Activated T-helper 1 cell treated with anti-CD3 and anti-CD28 coated beads, Interleukin-12 subunit alpha, Interleukin-12 subunit beta, Interleukin-2, Interleukin-4 antibody, amounts not matched to agents 30 ng/mL and 10 ng/mL and 1 ng/mL, durations not matched to agents 14 hours and 24 hours and 36 hours (primary cell): ENCODE measurements around the gene ZNF710. TPM values are rescaled to one million over a fixed set of nuclear protein-coding genes. Genes with fewer than 3 reads are reported as not detected.
A peak's percentile ranks its signal among the peaks of the same experiment; 100 is the strongest.
"Not testable (repeated sequence)": the region's sequence is repeated elsewhere in the genome, so short reads cannot be mapped to it uniquely, and the experiment has no call there.

Source experiments
- DNase-seq: peaks from one replicate; pipeline ENCODE4 v3.0.0; 2021; ENCODE audit warnings: low spot score
- H3K27ac Mint-ChIP-seq: one replicate; pipeline ENCODE4 v1.8.0; 2021; ENCODE audit warnings: mild to moderate bottlenecking, mixed read lengths
- H3K27me3 Mint-ChIP-seq: one replicate; pipeline ENCODE4 v1.8.0; 2022; ENCODE audit warnings: mild to moderate bottlenecking, moderate library complexity, mixed read lengths; ENCODE audit not compliant: insufficient read depth
- H3K36me3 Mint-ChIP-seq: one replicate; pipeline ENCODE4 v1.8.0; 2021; ENCODE audit warnings: low read depth, mixed read lengths
- H3K4me1 Mint-ChIP-seq: one replicate; pipeline ENCODE4 v1.8.0; 2021; ENCODE audit warnings: low read depth, mixed read lengths
- H3K4me3 Mint-ChIP-seq: one replicate; pipeline ENCODE4 v1.8.0; 2021; ENCODE audit warnings: mild to moderate bottlenecking, moderate library complexity, mixed read lengths
- H3K9me3 Mint-ChIP-seq: one replicate; pipeline ENCODE4 v1.8.0; 2021; ENCODE audit warnings: mixed read lengths
- intact Hi-C: fragments of 100-400 bp; cut with micrococcal nuclease; formaldehyde crosslinking; loops from one replicate; pipeline ENCODE4 v1.15.1; 2024
- total RNA-seq: library from RNA; stranded (reverse); gene quantifications from 2 replicates; pipeline ENCODE4 v1.2.3, GENCODE V29; 2022

The ZNF710 gene
- total RNA-seq, 1 donor from 2014 or later, result 23.1 TPM

GRCh38 chr15:89977836-89978235 is 23.3 kb upstream of the ZNF710 start:
- DNase-seq, H3K4me1 Mint-ChIP-seq, H3K9me3 Mint-ChIP-seq, H3K27ac Mint-ChIP-seq, H3K27me3 Mint-ChIP-seq, H3K36me3 Mint-ChIP-seq, intact Hi-C loops, H3K4me3 Mint-ChIP-seq: not testable (repeated sequence)

- no peak overlapping the region for H3K27ac Mint-ChIP-seq
- H3K36me3 Mint-ChIP-seq, result no peaks in the 10 kb centered on the region
- peaks cover 6% of the 10 kb centered on the region for H3K27me3 Mint-ChIP-seq
- DNase-seq, result no peak
- H3K4me3 Mint-ChIP-seq, result no peak overlapping the region
- H3K4me1 Mint-ChIP-seq, result no peaks in the 10 kb centered on the region
- peaks cover under 1% of the 10 kb centered on the region for H3K9me3 Mint-ChIP-seq
- intact Hi-C loops, result no loop called here
Observed at GRCh38 chr15:89978914-89979313, 22.2 kb upstream of the ZNF710 start.

- Mint-ChIP-seq H3K4me3 (no peak overlapping the region), H3K9me3 (peaks cover 8% of the 10 kb centered on the region), H3K27me3 (peaks cover 12% of the 10 kb centered on the region), H3K4me1 (no peaks in the 10 kb centered on the region), H3K27ac (no peak overlapping the region), H3K36me3 (no peaks in the 10 kb centered on the region)
- no peak for DNase-seq
- intact Hi-C loops, result no loop called here
Observed at GRCh38 chr15:89980896-89981295, 20.2 kb upstream of the ZNF710 start.

- DNase-seq, result no peak
- peaks cover 8% of the 10 kb centered on the region for H3K9me3 Mint-ChIP-seq
- no peak overlapping the region for H3K27ac Mint-ChIP-seq
- intact Hi-C loops, result no loop called here
- H3K4me3 Mint-ChIP-seq, result no peak overlapping the region
- H3K36me3 Mint-ChIP-seq, result no peaks in the 10 kb centered on the region
- peaks cover 13% of the 10 kb centered on the region for H3K27me3 Mint-ChIP-seq
- no peaks in the 10 kb centered on the region for H3K4me1 Mint-ChIP-seq
Observed at GRCh38 chr15:89982315-89983055, 18.6 kb upstream of the ZNF710 start.

GRCh38 chr15:89984001-89984400 is 17.1 kb upstream of the ZNF710 start:
- Mint-ChIP-seq H3K4me3 (no peak overlapping the region), H3K36me3 (no peaks in the 10 kb centered on the region), H3K27ac (no peak overlapping the region), H3K9me3 (peaks cover 8% of the 10 kb centered on the region), H3K27me3 (peaks cover 13% of the 10 kb centered on the region), H3K4me1 (no peaks in the 10 kb centered on the region)
- DNase-seq, result no peak
- intact Hi-C loops, result no loop called here

GRCh38 chr15:89984421-89985010 is 16.6 kb upstream of the ZNF710 start:
- intact Hi-C loops, result no loop called here
- Mint-ChIP-seq H3K4me1 (no peaks in the 10 kb centered on the region), H3K27me3 (peaks cover 13% of the 10 kb centered on the region), H3K36me3 (no peaks in the 10 kb centered on the region), H3K27ac (no peak overlapping the region), H3K9me3 (peaks cover 8% of the 10 kb centered on the region), H3K4me3 (no peak overlapping the region)
- DNase-seq, result no peak

- DNase-seq, result no peak
- no peaks in the 10 kb centered on the region for H3K4me1 Mint-ChIP-seq
- intact Hi-C loops, result no loop called here
- peaks cover 13% of the 10 kb centered on the region for H3K27me3 Mint-ChIP-seq
- H3K4me3 Mint-ChIP-seq, result no peak overlapping the region
- H3K36me3 Mint-ChIP-seq, result no peaks in the 10 kb centered on the region
- no peak overlapping the region for H3K27ac Mint-ChIP-seq
- peaks cover 8% of the 10 kb centered on the region for H3K9me3 Mint-ChIP-seq
Observed at GRCh38 chr15:89985111-89985510, 16.0 kb upstream of the ZNF710 start.

GRCh38 chr15:89991312-89991711 is 9.8 kb upstream of the ZNF710 start:
- DNase-seq, result no peak
- H3K4me3 Mint-ChIP-seq, result no peak overlapping the region
- no peaks in the 10 kb centered on the region for H3K4me1 Mint-ChIP-seq
- peaks cover 4% of the 10 kb centered on the region for H3K27me3 Mint-ChIP-seq
- H3K27ac Mint-ChIP-seq, result no peak overlapping the region
- H3K36me3 Mint-ChIP-seq, result no peaks in the 10 kb centered on the region
- no peaks in the 10 kb centered on the region for H3K9me3 Mint-ChIP-seq
- intact Hi-C loops, result no loop called here

- no peak for DNase-seq
- intact Hi-C loops, result no loop called here
Observed at GRCh38 chr15:89993349-89993748, 7.8 kb upstream of the ZNF710 start.

GRCh38 chr15:89997079-89997478 is 4.0 kb upstream of the ZNF710 start:
- intact Hi-C loops, result no loop called here
- Mint-ChIP-seq H3K9me3 (no peaks in the 10 kb centered on the region), H3K36me3 (peaks cover 1% of the 10 kb centered on the region), H3K27ac (no peak overlapping the region), H3K27me3 (peaks cover 13% of the 10 kb centered on the region), H3K4me3 (no peak overlapping the region), H3K4me1 (peaks cover 15% of the 10 kb centered on the region)
- no peak for DNase-seq

More at GRCh38 chr15:89993349-89993748, 7.8 kb upstream of the ZNF710 start:
- Mint-ChIP-seq H3K4me3 (no peak overlapping the region), H3K27ac (no peak overlapping the region), H3K27me3 (peaks cover 8% of the 10 kb centered on the region), H3K4me1 (no peaks in the 10 kb centered on the region), H3K9me3 (no peaks in the 10 kb centered on the region), H3K36me3 (no peaks in the 10 kb centered on the region)

GRCh38 chr15:89998141-89998661 is 2.9 kb upstream of the ZNF710 start:
- peaks cover 13% of the 10 kb centered on the region for H3K27me3 Mint-ChIP-seq
- DNase-seq, result no peak
- H3K36me3 Mint-ChIP-seq, result peaks cover 1% of the 10 kb centered on the region
- no peak overlapping the region for H3K27ac Mint-ChIP-seq
- no peaks in the 10 kb centered on the region for H3K9me3 Mint-ChIP-seq
- no peak overlapping the region for H3K4me3 Mint-ChIP-seq
- intact Hi-C loops, result no loop called here
- H3K4me1 Mint-ChIP-seq, result peaks cover 20% of the 10 kb centered on the region

- H3K4me1 Mint-ChIP-seq, result peaks cover 27% of the 10 kb centered on the region
- no peak for DNase-seq
- peak overlapping the region; percentile 32 for H3K4me3 Mint-ChIP-seq
- no peaks in the 10 kb centered on the region for H3K9me3 Mint-ChIP-seq
- H3K27ac Mint-ChIP-seq, result peak overlapping the region; percentile 43
- peaks cover 12% of the 10 kb centered on the region for H3K27me3 Mint-ChIP-seq
- peaks cover 1% of the 10 kb centered on the region for H3K36me3 Mint-ChIP-seq
- intact Hi-C loops, result no loop called here
Observed at GRCh38 chr15:89998923-89999675, 2.0 kb upstream of the ZNF710 start.

- peaks cover 3% of the 10 kb centered on the region for H3K36me3 Mint-ChIP-seq
- peaks cover 34% of the 10 kb centered on the region for H3K4me1 Mint-ChIP-seq
- H3K27me3 Mint-ChIP-seq, result peaks cover 11% of the 10 kb centered on the region
- H3K9me3 Mint-ChIP-seq, result no peaks in the 10 kb centered on the region
- no peak overlapping the region for H3K27ac Mint-ChIP-seq
- intact Hi-C loops, result loop anchor here (2.0 to 5.0 kb wide), 3 partner anchors 107 to 1377 kb away; partner anchors contain the start of genes AEN, AP3S2 and MESP1
- DNase-seq, result no peak
- H3K4me3 Mint-ChIP-seq, result peak overlapping the region; percentile 45
Observed at GRCh38 chr15:89999676-90000185, 1.4 kb upstream of the ZNF710 start.
